Erythroblast (primary cell): ENCODE measurements around the gene MUC4.

ENCODE experiments used
- GATA1 ChIP-seq: IDR thresholded peaks from 2 replicates; pipeline ENCODE4 v1.6.1; 2011; ENCODE audit warnings: low read depth, mild to moderate bottlenecking, control low read depth, low read length, moderate library complexity
- POLR2A ChIP-seq: IDR thresholded peaks from 2 replicates; pipeline ENCODE4 v1.6.1; 2011; ENCODE audit warnings: mild to moderate bottlenecking, low read length

- TF ChIP-seq POLR2A (no peak), GATA1 (no peak)
These were observed 108.0 kb downstream of the MUC4 start for GRCh38 chr3:195703776-195704175.
